GM18858 (cell line): ENCODE data around the gene PCED1B.
"Not testable (repeated sequence)": the region's sequence is repeated elsewhere in the genome, so short reads cannot be mapped to it uniquely, and the experiment has no call there.

Experiments used
- ATAC-seq: cut with Tn5 transposase; IDR thresholded peaks from one replicate; pipeline ENCODE4 v1.9.1; 2021; ENCODE audit not compliant: unreplicated experiment

Gene PCED1B

DNA sequence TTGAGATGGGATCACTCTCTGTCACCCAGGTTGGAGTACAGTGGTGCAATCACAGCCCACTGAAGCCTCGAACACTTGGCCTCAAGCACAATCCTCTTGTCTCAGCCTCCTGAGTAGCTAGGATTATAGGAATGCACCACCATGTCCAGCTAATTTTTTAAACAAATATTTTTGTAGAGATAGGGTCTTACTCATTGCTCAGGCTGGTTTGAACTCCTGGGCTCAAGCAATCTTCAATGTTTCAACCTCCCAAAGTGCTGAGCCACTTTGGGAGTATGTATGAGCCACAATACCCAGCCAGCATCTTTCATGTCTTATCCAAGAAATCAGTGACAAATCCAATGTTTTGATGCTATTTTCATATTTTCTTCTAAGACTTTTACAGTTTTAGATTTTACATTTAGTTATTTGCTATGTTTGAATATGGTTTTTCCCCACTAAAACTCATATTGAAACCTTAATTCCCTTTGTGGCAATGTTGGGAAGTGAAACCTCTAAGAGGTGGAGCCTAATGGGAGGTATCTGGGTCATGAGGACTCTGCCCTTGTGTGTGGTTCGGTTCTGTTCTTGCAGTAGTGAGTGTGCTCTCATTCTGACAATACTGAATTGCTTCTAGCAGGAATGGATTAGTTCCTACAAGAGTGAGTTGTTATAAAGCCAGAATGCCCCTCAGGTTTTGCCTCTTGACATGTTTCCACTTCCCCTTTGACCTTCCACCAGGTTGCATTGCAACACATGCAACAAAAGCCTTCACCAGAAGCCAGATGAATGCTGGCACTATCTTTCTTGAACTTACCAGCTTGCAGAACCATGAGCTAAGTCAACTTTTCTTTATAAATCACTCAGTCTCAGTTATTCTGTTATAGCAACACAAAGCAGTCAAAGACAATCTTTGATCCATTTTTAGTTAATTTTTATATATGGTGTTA is 81.2 kb downstream of the PCED1B start:
- ATAC-seq, result no peak

DNA sequence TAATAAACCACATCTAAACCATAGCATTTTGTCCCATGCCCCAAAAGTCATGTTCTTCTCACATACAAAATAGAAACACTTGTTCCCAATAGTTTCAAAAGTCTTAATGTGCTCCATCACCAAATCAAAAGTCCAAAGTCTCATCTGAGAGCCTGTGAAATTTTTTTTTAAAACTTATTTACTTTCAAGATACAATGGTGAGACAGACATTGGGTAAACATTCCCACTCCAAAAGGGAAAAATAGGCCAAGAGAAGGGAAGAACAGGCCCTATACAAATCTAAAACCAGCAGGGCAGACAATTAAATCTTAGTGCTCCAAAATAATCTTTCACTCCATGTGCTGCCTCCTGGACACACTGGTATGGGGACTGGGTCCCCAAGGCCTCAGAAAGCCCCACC is 84.7 kb downstream of the PCED1B start:
- ATAC-seq, result no peak

DNA sequence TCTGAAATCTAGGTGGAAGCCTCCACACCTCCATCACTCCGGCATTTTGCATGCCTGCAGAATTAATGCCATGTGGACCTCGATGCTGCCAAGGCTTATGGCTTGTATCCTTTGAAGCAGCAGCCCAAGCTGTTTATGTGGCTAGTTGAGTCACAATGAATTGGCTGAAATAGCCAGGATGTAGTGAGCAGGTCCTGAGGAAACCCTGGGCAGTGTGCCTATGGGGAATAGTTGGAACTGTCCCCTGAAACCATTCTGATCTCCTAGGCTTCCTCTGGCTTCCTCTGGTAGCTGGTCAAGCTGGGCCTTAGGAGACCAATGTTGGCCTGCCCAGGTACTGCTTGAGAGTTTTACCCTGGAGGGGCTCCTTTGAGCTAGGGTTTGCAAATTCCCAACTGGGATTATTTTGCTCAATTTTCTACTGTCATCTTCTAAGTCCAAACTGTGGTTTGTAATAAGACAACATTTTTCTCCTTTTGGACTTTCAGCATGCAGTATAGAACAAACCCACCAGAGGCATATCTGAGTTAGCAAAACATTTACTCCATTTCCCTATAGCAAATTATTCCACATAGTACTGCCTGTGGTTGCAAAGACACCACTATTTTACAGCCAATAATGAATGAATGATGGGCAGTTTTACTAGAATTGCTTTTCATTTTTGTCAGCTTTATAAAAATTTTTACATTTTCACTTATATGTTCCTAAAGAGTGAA is 85.5 kb downstream of the PCED1B start:
- ATAC-seq, result no peak

DNA sequence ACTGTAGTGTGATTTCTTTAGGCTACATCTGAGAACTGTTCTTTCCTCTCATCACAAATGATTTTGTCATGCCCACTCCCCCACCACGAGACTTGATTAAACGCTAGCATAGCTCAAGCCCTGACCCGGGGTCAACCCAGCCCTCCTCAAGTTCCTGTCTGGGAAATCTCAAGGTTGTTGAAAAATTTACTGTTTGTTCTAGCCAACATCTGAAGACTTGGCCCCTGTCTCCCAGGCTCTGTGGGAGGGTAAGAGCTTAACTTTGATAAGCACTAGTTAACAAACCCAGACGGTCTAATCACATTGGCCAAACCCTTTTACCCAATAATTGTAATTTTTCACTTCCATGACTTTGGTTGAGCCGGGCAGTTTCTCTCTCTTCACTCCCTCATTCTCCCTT is 86.5 kb downstream of the PCED1B start:
- ATAC-seq, result no peak

DNA sequence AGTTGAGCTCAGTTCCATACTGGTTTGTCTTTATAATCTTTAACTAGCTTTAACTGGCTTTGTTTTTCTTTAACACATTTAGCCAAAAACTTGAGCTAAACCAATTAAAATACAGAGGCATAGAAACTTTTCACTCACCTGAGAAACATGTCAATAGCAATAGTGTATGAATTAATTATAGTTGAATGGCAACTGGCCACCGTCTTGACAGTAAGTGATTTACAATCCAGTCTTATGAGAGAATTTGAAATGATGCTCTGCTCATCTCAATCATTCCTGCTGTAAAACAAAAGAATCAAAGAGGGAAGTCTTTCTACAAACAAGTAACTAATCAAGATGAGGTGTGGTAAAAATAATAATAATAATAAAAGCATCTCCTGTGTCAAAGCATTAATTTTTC is 86.9 kb downstream of the PCED1B start:
- ATAC-seq, result no peak

DNA sequence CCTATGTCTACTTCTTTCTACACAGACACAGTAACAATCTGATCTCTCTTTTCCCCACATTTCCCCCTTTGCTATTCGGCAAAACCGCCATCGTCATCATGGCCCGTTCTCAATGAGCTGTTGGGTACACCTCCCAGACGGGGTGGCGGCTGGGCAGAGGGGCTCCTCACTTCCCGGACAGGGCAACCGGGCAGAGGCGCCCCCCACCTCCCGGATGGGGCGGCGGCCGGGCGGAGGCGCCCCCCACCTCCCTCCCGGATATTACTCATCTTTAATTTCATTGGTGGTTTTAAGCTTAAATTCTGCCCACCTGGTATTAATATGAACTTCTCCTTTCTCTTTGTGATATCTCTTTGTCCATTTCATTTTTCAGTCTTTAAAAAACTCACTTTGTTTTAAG is 90.9 kb downstream of the PCED1B start:
- not testable (repeated sequence) for ATAC-seq

DNA sequence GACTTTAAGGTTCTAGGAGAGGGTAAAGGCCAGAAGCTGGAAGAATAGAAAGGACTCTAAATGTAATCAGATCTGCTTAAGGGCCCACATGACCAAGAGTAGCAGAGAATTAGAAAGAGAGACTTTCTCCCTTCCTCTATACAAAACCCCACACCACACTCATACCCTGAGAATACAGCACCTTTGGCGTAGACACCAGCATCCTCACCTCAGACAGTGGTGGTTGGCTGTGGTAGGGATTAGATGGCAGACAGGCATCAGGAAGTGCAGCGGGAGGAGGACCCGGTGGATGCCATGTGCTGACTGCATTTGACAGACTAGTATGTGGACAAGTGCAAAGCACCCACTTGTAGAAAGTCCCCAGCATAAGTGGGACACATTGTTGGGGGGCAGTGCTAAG is 98.6 kb downstream of the PCED1B start:
- ATAC-seq, result no peak

DNA sequence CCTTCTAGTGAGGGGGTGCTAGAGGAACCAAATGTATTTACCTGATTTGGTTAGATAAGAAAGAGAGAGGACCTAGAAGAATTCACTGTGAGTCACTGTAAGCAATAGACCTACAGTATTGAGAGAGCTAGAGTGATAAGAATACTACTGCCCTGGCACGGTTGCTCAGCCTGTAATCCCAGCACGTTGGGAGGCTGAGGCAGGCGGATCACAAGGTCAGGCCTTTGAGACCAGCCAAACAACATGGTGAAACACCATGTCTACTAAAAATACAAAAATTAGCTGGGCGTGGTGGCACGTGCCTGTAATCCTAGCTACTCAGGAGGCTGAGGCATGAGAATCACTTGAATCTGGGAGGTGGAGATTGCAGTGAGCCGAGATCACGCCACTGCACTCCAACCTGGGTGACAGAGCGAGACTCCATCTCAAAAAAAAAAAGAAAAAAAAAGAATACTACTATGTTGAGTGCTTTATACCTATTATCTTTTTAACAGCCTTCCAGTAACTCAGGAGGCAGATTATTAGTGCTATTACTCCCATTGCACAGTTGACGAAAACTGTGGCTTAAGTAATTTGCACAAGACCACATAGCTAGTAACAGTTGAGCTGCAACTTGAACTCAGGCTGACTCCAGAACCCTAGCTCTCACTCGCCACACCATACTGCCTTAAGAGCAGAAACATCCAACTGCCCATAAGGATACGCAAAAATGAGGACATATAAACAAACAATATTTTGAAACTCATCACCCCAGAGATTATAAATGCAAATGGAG is 102.9 kb downstream of the PCED1B start:
- not testable (repeated sequence) for ATAC-seq

DNA sequence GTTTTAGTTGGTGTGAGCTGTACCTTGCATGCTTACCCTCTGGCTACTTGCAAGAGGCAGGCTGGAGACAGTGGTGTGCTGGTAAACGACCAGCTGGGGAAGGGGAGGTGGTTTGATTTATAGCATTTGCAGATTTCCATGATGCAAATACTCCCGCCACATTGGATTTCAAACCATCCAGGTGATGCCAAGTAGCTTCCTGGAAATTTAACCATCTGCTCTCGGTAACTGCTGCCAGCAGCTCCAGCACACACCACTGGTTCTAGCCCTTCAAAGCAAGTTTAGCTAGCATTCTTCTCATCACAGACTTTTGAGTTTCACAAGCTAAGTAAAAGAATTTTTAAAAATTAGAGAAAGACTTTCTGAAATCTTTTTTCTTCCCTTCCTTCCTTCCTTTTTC is 104.8 kb downstream of the PCED1B start:
- no peak for ATAC-seq

DNA sequence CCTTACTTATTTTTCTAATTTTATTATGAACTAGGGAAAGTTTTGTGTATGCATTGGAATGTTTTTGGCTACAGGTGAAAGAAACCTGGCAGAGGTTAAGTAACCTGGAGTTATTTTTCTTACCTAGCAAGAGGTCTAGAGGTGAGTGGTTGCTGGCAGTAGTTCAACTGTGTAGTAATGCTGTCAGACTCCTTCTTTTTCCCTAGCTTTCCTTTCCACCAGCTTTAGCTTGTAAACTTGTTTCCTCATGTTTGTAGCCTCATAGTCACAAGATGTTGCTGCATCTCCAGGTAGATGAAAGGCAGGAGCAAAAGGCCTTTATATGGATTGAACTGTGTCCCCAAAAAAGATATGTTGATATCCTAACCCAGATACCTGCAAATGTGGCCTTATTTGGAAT is 105.4 kb downstream of the PCED1B start:
- no peak for ATAC-seq

DNA sequence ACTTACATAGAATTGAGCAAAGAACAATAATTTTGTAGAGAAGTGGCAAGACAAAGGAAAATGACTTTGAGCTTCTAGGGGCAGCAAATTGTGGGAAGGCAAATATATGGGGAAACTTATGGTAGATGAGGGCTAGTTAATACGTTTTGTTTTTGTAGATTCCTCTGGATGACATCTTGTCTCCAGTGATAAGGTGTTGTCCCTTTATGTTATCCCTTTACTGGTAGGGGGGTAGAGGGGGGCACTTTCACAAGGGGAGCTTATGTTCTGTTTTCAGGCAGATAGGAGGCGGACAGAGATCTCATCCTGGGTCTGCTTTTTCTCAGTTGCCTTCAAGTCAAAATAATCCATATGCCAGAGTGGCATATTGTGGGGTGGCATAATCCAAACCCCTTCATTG is 106.8 kb downstream of the PCED1B start:
- no peak for ATAC-seq

DNA sequence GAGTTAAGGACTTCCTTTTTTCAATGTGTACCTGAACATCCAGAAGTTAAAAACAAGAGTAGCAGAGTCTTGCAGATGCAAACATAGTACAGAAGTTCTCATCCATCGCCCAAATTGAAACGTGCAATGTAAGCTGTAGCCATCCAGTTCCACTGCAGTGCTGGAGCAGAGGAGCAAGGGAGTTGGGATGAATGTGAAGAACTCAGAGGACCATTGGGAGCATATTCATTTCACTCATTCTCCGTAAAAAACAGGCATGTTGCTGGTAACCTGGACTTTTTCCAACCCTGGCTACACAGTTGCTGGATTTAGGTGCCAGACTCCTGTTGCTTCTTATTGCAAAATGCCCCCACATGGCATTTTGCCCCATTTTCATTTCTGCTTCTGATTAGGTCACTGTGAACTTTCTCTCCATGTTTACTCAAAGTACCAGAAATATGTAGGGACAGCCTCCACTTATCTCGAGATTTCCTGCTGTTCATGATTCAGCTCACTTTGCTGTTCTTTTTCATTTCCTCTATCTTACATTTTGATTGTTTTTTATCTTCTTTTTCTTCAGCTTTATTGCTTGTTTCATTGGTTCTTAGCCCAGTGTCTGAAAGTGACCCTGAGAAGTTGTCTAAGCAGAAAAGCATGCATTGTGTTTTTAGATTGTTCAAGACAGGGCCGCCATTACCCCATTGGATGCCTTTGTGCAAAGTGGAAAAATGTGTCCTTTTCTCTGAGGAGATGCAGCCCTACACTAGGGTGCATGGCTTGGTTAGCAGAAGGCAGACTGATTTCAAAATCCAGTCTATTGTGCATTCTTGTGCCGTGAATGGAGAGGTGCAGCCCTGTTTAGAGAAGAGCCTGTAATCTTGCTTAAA is 109.4 kb downstream of the PCED1B start:
- ATAC-seq, result no peak

DNA sequence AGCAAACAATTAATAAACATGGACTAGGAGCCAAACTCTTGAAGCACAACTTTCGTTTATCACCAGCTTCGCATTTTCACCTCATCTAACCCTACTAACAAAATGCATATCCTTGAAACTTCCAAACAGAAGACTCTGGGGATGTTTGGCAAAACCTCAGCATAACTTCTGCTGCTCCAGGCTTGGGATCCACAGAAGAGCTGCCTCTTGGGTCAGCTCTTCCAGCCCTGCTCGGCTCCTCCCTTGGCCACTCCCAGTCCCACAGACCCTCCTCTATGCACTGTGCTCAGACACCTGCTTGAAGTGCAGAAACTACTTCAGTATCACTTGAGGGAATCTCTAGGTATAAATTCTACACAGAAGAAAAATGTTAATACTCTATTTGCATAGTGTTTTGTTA is 110.3 kb downstream of the PCED1B start:
- no peak for ATAC-seq

DNA sequence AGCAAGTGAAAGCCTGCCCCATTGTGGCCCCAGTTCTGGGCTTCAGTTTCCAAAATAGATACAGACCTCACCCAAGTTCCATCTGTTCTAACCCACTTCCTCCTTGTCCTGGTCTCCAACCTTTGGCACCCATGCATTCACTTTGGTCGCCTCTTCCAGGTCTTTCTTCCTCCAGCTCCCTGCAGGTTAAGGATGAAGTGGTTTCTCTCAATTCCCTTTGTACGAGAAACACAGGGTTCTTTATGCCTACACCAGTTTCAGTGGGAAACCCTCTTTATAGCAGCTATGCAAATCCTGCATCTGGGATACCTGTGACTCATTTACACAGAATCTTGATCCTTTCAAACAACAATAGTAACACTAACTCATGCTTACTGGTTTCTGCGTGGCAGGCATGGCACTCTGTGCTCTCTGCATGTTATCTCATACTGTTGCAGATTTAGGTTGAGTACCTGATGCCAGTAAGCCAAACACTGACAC is 110.9 kb downstream of the PCED1B start:
- no peak for ATAC-seq

DNA sequence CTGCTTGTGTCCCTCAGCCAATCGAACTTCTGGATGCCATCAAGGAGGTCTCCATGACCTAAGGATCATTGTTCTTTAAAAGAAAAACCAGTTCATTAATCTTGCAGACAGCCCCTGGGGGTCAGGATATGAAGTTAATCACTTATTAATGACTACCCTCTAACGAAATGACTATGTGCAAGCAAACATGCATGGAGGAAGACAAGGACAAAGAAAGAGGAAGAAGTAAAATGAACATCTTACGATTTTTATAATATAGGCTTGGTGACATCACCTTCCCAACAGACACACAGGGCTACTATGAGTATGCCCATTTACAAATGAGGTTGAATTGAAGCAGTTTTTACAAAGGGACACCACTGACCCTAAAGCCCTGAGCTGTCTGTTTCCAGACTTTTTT is 111.5 kb downstream of the PCED1B start:
- ATAC-seq, result no peak

DNA sequence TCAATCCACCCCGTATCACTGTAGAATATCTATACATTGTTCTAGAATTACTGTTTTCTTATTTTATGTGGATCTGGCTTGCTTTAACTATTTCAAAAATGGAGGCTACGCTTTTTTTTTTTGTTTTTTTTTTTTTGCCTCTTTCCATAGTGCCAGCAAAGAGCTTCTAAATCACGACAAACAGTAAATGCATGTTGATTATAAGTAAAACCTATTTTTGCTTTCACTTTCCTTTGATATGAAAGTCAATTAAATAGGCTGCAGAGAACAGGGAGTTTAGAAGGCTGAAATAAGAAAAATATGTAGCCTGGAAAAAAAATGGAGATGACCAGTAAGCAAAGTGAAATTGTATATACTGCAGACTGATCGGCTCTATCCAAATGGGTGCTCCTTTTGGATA is 112.6 kb downstream of the PCED1B start:
- ATAC-seq, result no peak

DNA sequence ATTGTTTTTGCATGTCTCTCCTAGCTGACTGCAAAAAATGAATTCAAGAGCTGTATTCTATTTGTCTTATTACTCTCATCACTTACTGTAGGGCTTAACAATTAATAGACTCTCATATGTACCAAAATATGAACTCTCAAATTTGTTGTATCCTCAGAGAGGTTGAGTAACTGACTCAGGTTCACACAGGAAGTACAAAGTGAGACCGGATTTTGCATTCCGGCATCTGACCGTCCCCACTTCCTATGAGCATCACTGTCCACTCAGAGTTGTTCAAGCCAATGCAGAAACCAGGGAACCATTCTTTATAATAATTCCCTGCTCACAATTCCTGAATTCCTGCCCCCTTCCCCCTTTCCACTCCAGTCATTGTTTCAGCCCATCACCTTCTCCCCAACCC is 113.6 kb downstream of the PCED1B start:
- no peak for ATAC-seq

DNA sequence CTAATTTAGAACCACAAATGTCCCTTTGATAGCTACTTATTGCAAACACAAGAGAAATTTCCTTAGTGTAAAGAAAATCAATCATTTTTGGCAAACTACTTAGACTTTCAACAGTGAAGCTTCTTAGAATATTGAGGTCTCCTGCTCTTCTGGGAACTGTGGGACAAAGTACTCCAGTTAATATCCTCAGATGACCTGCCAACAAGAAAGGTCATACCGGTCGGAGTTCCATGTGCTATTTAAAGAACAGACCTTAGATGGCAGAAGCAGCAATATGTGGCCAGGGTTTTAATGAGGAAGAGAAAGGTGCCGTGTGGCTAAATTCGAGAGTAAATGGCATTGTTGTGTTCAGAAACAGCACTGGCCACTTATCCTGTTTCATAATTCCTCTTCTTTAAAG is 115.1 kb downstream of the PCED1B start:
- ATAC-seq, result no peak

DNA sequence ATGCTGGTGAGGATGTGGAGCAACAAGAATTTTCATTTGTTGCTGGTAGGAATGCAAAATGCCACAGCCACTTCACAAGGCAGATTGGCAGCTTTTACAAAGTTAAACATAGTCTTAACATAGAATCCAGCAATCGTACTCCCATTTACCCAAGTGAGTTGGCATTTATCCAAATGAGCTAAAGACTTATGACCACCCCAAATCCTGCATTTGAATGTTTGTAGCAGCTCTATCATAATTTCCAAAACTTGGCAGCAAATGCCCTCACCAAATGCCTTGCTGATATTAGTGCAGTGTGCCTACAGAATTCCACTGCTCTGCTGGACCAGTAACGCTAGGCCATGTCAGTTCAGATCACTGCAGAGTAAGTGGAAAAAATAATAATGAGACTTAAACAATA is 121.0 kb downstream of the PCED1B start:
- ATAC-seq, result no peak

DNA sequence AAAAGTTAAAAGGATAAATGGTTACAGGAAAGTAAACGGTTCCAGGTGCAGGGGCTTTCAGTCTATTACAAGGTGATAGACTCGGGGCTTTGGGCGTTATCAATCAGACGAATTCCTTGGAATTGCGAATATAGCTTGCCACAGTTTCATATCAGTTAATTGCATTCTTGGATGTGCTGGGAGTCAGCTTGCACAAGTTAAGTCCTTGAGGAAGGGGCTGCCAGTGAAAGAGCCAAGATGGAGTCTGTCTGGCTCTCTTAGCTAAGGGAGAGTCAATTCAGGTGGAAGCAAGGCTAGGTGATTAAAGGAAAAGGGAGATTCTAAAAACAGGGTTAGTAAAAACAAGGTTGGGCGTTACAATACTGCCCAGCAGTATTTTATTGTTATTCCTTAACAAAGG is 121.8 kb downstream of the PCED1B start:
- ATAC-seq, result not testable (repeated sequence)

DNA sequence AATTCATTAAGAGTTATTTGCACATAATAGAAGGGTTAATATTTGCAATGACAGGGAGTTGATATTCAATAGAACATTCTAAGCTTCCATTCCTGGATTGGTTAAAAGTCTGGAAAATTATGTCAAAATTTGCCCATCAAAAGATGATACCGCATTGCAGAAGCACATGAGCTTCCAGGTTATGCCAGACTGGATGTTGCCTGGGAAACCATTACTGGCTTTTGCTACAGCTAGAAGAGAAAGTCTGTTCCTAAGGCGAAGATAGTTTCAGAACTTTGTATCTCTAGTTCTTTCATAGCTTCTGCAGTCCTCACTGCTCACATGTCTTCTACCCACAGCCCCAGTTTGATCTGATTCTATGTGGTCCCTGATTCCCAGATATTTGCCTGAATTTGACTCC is 122.8 kb downstream of the PCED1B start:
- ATAC-seq, result no peak
